HG02852 (cell line): ENCODE data around the gene FBXO9.

Experiments
- ATAC-seq: cut with Tn5 transposase; IDR thresholded peaks from one replicate; pipeline ENCODE4 v1.9.1; 2021; ENCODE audit warnings: mild to moderate bottlenecking, moderate library complexity; ENCODE audit not compliant: unreplicated experiment

The FBXO9 gene

GRCh38 chr6:53130569-53131290 lies 65.5 kb downstream of the FBXO9 start:
- no peak for ATAC-seq

DNA sequence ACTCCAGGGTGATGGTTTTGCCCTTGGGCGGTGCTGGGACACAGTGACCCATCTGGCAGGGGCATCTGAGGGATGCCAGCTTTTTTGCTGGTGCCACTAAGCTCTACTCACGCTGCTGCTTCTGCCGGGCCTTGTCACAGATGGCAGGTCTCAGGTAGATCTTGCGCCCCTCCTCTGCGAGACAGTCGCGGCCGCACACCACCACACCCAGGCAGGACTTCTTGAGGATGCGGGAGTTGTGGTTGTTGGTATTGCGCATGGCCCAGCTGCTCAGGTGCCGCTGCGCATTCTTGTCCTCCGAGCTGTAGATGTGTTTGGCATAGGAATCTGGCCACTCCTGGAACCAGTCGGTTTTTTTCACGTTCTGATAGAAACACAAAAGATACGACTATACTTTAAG lies 68.8 kb downstream of the FBXO9 start:
- no peak for ATAC-seq

DNA sequence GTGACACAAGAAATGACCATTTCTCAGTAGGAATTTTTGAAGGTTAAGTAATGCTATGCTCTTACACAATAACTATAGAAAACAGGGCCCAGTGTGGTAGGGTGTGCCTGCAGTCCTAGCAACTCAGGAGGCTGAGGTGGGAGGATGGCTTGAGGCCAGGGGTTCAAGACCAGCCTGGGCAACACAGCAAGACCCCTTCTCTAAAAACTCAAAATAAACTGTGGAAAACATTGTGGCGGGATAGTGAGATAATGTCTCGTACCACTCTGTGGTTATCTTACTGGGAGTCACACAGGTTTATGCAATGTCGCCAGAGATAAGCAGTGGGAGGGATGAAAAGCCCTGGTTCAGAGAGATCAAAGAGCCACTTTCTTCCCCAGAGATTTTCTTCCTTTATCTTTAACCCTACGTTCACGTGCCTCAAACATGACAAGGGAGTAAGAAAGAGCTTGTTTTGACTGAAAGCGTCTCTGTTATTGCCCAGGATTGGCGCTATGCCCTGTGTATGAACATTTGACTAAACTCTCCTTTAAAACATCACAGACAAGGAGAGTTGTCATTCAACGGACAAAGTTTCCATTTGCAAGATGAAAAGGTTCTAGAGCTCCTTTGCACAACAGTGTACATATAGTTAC lies 69.5 kb downstream of the FBXO9 start:
- ATAC-seq: no peak

GRCh38 chr6:53136000-53136609 lies 70.9 kb downstream of the FBXO9 start:
- no peak for ATAC-seq

DNA sequence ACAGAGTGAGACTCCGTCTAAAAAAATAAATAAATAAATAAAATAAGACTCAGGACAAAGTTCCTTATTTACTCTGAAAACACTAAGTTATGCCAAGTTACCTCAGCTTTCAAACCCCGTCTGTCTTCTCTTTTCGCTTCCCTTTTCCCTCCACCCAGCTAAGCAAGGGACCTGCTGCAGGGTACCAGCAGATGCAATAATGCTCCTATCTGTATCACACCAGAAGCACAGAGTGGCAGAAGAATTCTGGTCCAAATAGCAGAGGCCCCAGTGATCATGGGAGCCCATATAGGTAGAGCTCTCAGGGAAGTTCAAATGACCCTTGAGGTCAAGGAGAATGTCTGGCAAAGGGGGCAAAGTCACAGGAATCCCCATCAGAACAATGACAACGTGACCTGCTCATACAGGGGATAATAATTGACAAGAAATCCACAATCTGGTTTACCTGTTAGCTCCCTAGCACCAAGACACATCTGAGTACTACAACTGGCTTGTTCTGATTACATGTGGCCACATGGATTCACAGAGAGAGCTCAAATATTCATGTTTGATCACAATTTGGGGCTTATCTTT lies 74.7 kb downstream of the FBXO9 start:
- ATAC-seq: no peak

DNA sequence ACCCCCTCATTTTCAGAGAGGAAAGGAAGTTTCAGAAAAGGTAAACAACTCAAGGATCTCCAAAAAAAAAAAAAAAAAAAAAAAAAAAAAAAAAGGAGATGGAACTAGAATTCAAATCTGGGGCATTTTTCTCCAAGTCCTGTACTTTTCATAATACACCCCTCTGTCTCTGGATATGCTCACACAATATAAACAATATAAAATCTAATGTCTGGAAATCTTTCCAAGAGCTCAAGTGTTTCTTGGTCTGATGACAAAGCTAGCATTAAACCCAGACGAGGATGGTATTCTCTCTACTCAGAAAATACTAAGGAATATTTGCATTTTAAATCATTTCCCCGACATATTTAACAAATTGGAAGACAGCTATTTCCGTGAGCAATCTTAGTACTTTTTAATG lies 77.6 kb downstream of the FBXO9 start:
- no peak for ATAC-seq

- no peak for ATAC-seq
Observed at GRCh38 chr6:53143710-53144109, 78.5 kb downstream of the FBXO9 start.

DNA sequence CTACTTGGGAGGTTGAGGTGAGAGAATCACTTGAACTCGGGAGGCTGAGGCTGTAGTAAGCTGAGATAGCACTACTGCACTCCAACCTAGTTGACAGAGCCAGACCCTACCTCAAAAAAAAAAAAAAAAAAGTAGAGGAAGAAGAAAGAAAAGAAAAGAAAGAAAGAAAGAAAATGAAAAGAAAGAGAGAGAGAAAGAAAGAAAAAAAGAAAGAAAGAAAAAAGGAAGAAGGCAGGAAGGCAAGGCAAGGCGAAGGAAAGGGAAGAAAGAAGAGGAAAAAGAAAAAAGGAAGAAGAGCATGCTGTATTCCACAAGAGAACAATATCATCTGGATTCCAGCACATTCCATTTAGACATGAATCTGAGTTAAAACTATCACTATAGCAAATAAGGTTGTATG lies 79.6 kb downstream of the FBXO9 start:
- no peak for ATAC-seq

GRCh38 chr6:53148684-53149083 lies 83.5 kb downstream of the FBXO9 start, which contains the start of gene GCM1:
GCM1 (minus strand) TSS chr6:53148841; CDS start chr6:53145632, 3,209 bp downstream.
- no peak for ATAC-seq
